Liver (tissue), 3 donors: Measurements from ENCODE around the gene CELF5.

ENCODE experiments used
- CTCF ChIP-seq: fragments of 150-350 bp; IDR thresholded peaks from 2 replicates; pipeline ENCODE4 v1.5.1; 2017; ENCODE audit warnings: improper control_type of control experiment, low read depth, low read length; ENCODE audit not compliant: missing input control
- JUND ChIP-seq, 2 donors: IDR thresholded peaks; 2 replicates each; pipeline ENCODE4 v1.6.1; 2016; ENCODE audit warnings: antibody characterized with exemption in 2 of 2
- MAX ChIP-seq: IDR thresholded peaks from 2 replicates; pipeline ENCODE4 v1.6.1; 2016; ENCODE audit warnings: antibody characterized with exemption
- REST ChIP-seq: IDR thresholded peaks from 2 replicates; pipeline ENCODE4 v1.6.1; 2016; ENCODE audit warnings: antibody characterized with exemption, mild to moderate bottlenecking
- TAF1 ChIP-seq: conservative IDR thresholded peaks from 2 replicates; pipeline ENCODE4 v1.6.1; 2016; ENCODE audit warnings: antibody characterized with exemption, mild to moderate bottlenecking
- YY1 ChIP-seq: IDR thresholded peaks from 2 replicates; pipeline ENCODE4 v1.6.1; 2016; ENCODE audit warnings: antibody characterized with exemption, mild to moderate bottlenecking
- donor health status: healthy.
- donor health status: healthy.

- TF ChIP-seq JUND (IDR thresholded peaks at IDR 0.05) (no peak), REST (no peak), CTCF (no peak), YY1 (no peak), TAF1 (no peak), MAX (no peak)
These were observed 50.6 kb downstream of the CELF5 start for GRCh38 chr19:3274942-3275582.
